Stimulated activated CD4-positive, alpha-beta T cell treated with anti-CD3 and anti-CD28 coated beads, Interleukin-4, amount 100 ng/mL, for 4 hours (primary cell): ENCODE results near the gene KLK15.

Experiments used
- DNase-seq, 2 experiments: peaks; one replicate each; pipeline ENCODE4 v3.0.0-alpha.2; 2020

The KLK15 gene, protein sequence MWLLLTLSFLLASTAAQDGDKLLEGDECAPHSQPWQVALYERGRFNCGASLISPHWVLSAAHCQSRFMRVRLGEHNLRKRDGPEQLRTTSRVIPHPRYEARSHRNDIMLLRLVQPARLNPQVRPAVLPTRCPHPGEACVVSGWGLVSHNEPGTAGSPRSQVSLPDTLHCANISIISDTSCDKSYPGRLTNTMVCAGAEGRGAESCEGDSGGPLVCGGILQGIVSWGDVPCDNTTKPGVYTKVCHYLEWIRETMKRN

DNA sequence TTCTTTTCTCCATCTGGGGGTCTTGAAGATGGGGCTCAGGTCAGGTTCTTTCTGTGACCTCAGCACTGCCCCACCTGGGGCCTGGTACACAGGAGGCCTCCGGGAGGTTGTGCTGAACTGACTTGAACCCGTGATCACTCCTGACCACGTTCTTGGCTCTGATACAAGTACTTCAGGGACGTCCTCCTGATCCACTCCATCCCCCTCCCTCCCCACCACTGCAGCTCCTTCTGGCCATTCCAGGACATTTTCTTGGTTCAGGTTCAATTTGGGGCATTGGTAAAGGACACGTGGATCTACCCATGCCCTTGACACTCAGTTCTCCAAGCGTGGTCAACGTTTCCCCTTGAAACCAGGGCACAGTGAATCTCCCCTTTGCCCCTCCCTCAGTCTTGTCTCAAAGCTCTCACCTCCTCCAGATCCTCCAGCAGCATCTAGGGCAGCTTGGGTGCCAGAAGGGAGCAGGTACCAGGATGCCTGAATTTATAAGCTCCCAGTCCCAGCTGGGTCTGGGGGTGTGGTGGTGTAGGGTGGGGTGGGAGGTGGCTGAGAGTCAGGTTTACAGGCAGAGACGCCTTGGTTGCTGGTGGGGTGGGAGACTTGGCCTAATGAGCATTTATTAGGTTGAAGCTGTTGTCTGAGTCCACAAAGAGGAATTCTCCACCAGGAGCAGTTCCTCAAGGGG lies at the start of gene KLK15:
TSS of gene KLK15 (minus strand) at position 458 of the 685 bp plus-strand sequence. CDS start 2,082 bp downstream, outside the sequence.
- DNase-seq: no peak

DNA sequence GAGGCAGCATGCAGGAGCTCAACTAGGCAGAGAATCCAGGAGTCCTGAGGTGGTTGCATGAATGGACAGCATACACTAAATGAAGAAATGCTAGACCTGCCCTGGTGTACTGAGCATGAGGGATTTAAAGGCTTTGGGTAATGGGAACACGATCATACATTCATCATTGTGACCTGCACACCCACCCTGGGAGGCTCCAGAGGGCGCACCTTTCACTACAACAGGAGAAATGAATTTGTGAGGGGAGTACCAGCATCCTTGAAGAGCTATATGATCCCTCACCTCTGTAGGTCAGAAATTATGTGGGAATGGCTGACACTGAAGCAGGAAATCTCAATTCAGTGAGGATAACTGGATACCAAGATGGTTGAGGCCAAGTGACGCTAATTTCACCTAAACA lies 48.8 kb upstream of the KLK15 start:
- DNase-seq: no peak

DNA sequence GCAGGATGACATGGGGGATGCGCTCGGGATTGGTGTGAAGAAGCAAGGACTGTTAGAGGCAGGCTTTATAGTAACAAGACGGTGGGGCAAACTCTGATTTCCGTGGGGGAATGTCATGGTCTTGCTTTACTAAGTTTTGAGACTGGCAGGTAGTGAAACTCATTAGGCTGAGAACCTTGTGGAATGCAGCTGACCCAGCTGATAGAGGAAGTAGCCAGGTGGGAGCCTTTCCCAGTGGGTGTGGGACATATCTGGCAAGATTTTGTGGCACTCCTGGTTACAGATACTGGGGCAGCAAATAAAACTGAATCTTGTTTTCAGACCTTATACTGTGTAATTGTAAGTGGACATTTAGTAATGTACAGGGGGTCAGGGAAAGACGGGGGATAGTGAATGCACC lies 46.9 kb upstream of the KLK15 start:
- DNase-seq: no peak

DNA sequence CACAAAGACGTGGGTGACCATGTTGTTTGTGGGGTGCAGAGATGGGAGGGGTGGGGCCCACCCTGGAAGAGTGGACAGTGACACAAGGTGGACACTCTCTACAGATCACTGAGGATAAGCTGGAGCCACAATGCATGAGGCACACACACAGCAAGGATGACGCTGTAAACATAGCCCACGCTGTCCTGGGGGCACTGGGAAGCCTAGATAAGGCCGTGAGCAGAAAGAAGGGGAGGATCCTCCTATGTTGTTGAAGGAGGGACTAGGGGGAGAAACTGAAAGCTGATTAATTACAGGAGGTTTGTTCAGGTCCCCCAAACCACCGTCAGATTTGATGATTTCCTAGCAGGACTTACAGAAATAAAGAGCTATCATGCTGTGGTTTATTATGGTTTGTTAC lies 45.5 kb upstream of the KLK15 start:
- no peak for DNase-seq

DNA sequence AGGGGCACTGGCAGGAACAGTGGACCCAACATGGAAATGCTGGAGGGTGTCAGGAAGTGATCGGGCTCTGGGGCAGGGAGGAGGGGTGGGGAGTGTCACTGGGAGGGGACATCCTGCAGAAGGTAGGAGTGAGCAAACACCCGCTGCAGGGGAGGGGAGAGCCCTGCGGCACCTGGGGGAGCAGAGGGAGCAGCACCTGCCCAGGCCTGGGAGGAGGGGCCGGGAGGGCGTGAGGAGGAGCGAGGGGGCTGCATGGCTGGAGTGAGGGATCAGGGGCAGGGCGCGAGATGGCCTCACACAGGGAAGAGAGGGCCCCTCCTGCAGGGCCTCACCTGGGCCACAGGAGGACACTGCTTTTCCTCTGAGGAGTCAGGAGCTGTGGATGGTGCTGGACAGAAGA lies 44.0 kb upstream of the KLK15 start:
- no peak for DNase-seq

DNA sequence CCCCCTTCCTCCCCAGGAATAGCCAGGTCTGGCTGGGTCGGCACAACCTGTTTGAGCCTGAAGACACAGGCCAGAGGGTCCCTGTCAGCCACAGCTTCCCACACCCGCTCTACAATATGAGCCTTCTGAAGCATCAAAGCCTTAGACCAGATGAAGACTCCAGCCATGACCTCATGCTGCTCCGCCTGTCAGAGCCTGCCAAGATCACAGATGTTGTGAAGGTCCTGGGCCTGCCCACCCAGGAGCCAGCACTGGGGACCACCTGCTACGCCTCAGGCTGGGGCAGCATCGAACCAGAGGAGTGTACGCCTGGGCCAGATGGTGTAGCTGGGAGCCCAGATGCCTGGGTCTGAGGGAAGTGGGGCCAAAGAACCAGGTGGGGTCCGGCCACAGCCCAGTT lies 43.1 kb upstream of the KLK15 start:
- no peak for DNase-seq

DNA sequence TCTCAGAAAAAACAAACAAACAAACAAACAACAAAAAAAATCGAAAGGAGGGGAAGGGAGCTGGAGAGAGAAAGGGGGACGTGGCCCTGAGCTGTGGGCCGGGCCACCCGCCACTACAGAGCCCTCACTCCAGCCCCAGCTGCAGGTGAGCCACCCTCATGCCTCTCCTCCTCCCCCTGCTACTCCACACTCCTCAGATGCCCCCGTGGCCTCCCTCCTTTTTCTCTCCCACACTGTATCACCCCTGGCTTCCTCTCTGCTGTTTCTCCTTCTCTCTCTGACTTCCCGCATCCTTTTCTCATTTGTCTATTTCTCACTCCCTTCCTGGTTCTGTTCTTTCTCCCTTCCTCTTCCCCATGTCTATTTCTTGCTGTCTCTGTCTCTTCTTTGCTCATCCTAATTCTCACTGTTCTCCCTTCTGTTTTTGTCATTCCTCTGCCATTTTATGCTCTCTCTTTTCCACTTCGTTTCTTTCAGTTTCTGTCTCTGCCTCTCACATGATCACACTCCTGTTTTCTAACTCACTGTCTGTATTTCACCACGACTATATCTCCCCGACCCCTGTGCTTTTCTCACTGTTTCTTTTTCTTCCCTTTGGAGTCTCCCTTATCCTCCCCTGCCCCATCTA lies 42.5 kb upstream of the KLK15 start:
- DNase-seq: no peak

DNA sequence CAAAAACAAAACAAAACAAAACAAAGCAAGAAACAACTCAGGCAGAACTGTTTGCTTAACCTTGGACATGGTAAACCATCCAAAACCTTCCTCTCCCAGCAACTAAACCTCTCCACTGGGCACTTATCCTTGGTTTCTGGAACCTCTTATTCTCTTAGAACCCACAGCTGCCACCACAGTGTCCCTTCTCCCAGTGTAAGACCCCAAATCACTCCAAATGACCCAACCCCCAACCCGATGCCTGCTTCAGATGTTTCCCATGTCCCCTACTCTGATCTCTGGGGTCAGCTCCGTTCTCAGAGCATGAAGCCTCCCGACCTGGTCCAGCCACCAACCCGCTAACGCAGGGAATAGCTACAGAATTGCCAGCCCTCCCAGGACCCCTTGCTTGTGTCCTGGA lies 40.8 kb upstream of the KLK15 start:
- DNase-seq: no peak

DNA sequence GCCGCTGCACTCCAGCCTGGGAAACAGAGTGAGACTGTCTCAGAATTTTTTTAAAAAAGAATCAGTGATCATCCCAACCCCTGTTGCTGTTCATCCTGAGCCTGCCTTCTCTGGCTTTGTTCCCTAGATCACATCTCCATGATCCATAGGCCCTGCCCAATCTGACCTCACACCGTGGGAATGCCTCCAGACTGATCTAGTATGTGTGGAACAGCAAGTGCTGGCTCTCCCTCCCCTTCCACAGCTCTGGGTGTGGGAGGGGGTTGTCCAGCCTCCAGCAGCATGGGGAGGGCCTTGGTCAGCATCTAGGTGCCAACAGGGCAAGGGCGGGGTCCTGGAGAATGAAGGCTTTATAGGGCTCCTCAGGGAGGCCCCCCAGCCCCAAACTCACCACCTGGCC lies 39.7 kb upstream of the KLK15 start, which contains the start of gene KLK2:
TSS of gene KLK2 (plus strand) at position 384 of the 400 bp plus-strand sequence. CDS start 35 bp downstream, outside the sequence.
- DNase-seq: no peak

DNA sequence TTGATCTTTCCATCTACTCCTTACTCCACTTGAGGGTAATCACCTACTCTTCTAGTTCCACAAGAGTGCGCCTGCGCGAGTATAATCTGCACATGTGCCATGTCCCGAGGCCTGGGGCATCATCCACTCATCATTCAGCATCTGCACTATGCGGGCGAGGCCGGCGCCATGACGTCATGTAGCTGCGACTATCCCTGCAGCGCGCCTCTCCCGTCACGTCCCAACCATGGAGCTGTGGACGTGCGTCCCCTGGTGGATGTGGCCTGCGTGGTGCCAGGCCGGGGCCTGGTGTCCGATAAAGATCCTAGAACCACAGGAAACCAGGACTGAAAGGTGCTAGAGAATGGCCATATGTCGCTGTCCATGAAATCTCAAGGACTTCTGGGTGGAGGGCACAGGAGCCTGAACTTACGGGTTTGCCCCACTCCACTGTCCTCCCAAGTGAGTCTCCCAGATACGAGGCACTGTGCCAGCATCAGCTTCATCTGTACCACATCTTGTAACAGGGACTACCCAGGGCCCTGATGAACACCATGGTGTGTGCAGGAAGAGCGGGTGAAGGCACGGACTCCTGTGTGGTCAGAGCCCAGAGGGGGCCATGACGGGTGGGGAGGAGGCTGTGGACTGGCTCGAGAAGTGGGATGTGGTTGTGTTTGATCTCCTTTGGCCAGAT lies 37.2 kb upstream of the KLK15 start:
- DNase-seq: peak in 1 of 2 experiments; percentile 5

DNA sequence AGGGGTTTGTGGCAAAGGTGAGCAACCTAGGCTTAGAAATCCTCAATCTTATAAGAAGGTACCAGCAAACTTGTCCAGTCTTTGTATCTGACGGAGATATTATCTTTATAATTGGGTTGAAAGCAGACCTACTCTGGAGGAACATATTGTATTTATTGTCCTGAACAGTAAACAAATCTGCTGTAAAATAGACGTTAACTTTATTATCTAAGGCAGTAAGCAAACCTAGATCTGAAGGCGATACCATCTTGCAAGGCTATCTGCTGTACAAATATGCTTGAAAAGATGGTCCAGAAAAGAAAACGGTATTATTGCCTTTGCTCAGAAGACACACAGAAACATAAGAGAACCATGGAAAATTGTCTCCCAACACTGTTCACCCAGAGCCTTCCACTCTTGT lies 36.1 kb upstream of the KLK15 start:
- DNase-seq: no peak

DNA sequence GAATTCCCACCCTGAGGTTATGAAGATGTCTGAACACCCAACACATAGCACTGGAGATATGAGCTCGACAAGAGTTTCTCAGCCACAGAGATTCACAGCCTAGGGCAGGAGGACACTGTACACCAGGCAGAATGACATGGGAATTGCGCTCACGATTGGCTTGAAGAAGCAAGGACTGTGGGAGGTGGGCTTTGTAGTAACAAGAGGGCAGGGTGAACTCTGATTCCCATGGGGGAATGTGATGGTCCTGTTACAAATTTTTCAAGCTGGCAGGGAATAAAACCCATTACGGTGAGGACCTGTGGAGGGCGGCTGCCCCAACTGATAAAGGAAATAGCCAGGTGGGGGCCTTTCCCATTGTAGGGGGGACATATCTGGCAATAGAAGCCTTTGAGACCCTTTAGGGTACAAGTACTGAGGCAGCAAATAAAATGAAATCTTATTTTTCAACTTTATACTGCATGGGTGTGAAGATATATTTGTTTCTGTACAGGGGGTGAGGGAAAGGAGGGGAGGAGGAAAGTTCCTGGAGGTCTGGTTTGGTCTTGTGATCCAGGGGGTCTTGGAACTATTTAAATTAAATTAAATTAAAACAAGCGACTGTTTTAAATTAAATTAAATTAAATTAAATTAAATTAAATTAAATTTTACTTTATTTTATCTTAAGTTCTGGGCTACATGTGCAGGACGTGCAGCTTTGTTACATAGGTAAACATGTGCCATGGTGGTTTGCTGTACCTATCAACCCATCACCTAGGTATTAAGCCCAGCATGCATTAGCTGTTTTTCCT lies 28.3 kb upstream of the KLK15 start:
- no peak for DNase-seq

DNA sequence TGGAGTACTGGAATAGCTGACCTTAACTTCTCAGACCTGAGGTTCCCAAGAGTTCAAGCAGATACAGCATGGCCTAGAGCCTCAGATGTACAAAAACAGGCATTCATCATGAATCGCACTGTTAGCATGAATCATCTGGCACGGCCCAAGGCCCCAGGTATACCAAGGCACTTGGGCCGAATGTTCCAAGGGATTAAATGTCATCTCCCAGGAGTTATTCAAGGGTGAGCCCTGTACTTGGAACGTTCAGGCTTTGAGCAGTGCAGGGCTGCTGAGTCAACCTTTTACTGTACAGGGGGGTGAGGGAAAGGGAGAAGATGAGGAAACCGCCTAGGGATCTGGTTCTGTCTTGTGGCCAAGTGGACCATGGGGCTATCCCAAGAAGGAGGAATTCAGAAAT lies 27.6 kb upstream of the KLK15 start:
- DNase-seq: no peak

DNA sequence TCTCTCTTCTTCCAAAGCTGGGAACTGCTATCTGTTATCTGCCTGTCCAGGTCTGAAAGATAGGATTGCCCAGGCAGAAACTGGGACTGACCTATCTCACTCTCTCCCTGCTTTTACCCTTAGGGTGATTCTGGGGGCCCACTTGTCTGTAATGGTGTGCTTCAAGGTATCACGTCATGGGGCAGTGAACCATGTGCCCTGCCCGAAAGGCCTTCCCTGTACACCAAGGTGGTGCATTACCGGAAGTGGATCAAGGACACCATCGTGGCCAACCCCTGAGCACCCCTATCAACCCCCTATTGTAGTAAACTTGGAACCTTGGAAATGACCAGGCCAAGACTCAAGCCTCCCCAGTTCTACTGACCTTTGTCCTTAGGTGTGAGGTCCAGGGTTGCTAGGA lies 26.5 kb upstream of the KLK15 start:
- no peak for DNase-seq

DNA sequence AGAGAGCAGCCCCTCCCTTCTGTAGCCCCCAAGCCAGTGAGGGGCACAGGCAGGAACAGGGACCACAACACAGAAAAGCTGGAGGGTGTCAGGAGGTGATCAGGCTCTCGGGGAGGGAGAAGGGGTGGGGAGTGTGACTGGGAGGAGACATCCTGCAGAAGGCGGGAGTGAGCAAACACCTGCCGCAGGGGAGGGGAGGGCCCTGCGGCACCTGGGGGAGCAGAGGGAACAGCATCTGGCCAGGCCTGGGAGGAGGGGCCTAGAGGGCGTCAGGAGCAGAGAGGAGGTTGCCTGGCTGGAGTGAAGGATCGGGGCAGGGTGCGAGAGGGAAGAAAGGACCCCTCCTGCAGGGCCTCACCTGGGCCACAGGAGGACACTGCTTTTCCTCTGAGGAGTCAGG lies 25.5 kb upstream of the KLK15 start:
- no peak for DNase-seq

DNA sequence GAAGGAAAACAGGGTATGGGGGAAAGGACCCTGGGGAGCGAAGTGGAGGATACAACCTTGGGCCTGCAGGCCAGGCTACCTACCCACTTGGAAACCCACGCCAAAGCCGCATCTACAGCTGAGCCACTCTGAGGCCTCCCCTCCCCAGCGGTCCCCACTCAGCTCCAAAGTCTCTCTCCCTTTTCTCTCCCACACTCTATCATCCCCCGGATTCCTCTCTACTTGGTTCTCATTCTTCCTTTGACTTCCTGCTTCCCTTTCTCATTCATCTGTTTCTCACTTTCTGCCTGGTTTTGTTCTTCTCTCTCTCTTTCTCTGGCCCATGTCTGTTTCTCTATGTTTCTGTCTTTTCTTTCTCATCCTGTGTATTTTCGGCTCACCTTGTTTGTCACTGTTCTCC lies 24.0 kb upstream of the KLK15 start:
- no peak for DNase-seq

DNA sequence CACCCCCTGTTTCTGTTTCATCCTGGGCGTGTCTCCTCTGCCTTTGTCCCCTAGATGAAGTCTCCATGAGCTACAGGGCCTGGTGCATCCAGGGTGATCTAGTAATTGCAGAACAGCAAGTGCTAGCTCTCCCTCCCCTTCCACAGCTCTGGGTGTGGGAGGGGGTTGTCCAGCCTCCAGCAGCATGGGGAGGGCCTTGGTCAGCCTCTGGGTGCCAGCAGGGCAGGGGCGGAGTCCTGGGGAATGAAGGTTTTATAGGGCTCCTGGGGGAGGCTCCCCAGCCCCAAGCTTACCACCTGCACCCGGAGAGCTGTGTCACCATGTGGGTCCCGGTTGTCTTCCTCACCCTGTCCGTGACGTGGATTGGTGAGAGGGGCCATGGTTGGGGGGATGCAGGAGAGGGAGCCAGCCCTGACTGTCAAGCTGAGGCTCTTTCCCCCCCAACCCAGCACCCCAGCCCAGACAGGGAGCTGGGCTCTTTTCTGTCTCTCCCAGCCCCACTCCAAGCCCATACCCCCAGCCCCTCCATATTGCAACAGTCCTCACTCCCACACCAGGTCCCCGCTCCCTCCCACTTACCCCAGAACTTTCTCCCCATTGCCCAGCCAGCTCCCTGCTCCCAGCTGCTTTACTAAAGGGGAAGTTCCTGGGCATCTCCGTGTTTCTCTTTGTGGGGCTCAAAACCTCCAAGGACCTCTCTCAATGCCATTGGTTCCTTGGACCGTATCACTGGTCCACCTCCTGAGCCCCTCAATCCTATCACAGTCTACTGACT lies 21.4 kb upstream of the KLK15 start, which contains the start of gene KLK3:
TSS of gene KLK3 (plus strand) at position 280 of the 775 bp plus-strand sequence. CDS start at position 321, 41 bp downstream.
- no peak for DNase-seq

DNA sequence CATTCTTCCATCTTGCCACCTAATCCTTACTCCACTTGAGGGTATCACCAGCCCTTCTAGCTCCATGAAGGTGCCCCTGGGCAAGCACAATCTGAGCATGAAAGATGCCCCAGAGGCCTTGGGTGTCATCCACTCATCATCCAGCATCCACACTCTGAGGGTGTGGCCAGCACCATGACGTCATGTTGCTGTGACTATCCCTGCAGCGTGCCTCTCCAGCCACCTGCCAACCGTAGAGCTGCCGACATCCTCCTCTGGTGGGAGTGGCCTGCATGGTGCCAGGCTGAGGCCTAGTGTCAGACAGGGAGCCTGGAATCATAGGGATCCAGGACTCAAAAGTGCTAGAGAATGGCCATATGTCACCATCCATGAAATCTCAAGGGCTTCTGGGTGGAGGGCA lies 18.2 kb upstream of the KLK15 start:
- no peak for DNase-seq

DNA sequence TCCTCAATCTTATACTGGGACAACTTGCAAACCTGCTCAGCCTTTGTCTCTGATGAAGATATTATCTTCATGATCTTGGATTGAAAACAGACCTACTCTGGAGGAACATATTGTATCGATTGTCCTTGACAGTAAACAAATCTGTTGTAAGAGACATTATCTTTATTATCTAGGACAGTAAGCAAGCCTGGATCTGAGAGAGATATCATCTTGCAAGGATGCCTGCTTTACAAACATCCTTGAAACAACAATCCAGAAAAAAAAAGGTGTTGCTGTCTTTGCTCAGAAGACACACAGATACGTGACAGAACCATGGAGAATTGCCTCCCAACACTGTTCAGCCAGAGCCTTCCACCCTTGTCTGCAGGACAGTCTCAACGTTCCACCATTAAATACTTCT lies 17.4 kb upstream of the KLK15 start:
- no peak for DNase-seq

DNA sequence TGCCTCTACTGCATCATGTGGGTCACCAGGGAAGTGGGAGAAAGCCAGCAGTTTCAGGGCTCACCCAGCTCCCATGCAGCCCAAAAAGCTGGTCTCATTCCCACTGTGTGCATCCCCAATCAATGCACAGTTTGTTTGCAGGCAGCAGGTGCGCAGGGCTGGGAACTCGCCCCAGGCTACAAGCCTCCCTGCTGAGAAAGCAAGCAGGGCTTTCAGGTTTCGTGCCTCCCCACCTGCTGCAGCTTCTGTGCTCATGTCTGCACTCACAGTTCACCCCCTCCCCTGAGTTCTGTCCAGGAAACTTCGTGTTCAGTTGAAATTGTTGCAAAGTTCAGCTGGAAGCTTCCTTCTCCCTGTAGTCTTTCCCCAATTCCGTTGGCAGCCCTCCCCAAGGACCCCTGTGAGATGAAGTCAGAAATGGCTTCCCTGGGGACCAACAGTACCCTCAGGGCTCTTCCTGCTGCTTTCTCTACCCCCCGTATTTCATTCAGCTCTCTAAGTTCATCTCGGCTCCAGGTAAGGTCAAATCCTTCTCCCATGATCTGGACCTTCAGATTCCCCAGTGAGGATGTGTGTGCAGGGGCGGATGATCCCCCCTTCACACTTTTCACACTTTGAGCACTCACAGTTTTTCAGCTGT lies 11.0 kb upstream of the KLK15 start:
- no peak for DNase-seq

DNA sequence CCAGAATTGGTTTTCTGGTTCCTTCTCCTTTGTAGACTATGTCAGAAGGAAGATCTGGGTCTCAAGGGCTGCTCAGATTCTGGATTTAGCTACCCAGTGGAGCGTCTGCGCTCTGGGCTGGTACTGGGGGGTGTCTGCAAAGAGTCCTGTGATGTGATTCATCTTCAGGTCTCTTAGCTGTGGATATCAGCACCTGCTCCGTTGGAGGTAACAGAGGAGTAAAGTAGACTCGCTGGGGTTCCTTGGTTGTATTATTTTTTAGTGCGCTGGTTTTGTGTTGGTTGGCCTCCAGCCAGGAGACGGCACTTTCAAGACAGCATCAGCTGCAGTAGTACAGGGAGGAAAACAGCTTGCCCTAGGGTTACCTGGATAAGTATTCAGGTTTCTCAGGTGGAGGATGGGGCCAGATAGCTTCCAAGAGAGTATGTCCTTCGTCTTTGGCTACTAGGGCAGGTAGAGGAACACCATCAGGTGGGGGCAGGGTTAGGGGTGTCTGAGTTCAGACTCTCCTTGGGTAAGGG lies 10.4 kb upstream of the KLK15 start:
- no peak for DNase-seq
